GM12891 (cell line): ENCODE results near the gene SYNPO2.

Experiments used
- POLR2A ChIP-seq: IDR thresholded peaks from 2 replicates; pipeline ENCODE4 v1.6.1; 2011; ENCODE audit warnings: low read depth, low read length, control low read depth
- POLR2AphosphoS5 ChIP-seq: IDR thresholded peaks from 2 replicates; pipeline ENCODE4 v1.6.1; 2011; ENCODE audit warnings: low read depth, low read length, control low read depth

GRCh38 chr4:119053245-119053644, 164.6 kb downstream of the SYNPO2 start:
- TF ChIP-seq POLR2A, result no peak
- no peak for TF ChIP-seq POLR2AphosphoS5
